Ramos (cell line): ENCODE measurements around the gene NPTX1.

Experiments
- in situ Hi-C: fragments of 300-500 bp; cut with MboI; formaldehyde crosslinking; loops from one replicate; pipeline ENCODE4 v1.14.3; 2022; ENCODE audit warnings: low sequenced_read_pairs; ENCODE audit not compliant: unreplicated experiment

NPTX1 gene

DNA sequence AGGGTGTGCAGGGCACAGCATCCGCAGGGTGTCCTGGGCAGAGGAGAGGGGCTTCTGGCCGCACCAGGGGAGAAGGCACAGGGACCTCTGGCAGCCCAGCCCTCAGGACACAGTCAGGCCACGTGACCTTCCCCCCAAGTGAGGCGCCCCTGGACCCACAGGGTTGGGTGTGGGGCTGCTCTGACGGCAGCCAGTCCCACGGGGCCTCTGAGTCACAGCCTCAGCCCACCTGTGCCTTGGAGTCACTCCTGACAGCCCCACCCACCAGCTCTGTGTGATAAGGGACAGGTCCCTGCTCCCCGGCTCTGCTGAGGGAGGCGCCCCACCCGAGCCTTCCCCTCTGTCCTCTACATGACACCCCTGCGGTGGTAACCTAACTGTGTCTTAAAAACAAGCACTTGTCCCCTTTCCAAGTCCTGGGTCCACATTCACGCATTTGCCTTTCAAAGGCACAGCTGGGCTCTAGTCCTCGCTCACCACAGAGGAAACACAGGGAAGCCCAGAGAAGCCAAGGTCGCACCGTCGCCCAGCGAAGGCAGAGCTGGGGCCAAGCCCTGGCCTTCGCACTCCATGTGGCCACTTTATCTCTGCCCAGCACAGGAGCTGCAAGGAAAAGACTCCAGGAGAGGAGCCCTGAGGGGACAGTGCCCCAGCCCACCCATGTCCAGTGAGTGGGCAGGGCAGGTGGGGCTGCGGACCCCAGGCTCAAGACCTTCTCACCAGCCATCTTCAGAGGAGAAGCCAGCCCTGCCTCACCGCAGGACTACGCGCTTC is 5.1 kb upstream of the NPTX1 start:
- in situ Hi-C loops, result no loop called here

DNA sequence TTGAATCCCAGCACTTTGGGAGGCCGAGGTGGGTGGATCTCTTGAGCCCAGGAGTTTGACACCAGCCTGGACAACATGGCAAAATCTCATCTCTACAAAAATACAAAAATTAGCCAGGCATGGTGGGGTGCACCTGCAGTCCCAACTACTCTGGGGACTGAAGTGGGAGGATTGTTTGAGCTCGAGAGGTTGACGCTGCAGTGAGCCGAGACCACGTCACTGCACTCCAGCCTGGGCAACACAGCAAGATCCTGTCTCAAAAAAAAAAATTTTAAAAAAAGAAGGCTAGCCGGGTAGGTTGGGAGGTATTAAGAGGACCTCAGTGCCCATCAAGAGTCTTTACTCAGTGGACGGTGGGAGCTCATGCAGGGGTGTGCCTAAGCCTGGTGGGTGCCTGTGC is 3.8 kb upstream of the NPTX1 start:
- in situ Hi-C loops, result no loop called here

DNA sequence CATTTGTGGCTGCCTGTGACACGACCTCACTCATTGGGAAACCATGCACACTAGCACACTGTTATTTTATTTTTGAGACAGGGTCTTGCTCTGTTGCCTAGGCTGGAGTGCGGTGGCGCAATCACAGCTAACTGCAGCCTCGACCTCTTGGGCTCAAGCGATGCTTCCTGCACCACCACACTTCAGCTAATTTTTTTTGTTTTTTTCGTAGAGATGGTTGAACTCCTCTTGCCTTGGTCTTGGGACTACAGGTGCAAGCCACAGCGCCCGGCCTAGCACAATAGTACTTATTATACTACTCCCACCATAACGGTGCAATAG is 2.8 kb upstream of the NPTX1 start:
- in situ Hi-C loops, result no loop called here

DNA sequence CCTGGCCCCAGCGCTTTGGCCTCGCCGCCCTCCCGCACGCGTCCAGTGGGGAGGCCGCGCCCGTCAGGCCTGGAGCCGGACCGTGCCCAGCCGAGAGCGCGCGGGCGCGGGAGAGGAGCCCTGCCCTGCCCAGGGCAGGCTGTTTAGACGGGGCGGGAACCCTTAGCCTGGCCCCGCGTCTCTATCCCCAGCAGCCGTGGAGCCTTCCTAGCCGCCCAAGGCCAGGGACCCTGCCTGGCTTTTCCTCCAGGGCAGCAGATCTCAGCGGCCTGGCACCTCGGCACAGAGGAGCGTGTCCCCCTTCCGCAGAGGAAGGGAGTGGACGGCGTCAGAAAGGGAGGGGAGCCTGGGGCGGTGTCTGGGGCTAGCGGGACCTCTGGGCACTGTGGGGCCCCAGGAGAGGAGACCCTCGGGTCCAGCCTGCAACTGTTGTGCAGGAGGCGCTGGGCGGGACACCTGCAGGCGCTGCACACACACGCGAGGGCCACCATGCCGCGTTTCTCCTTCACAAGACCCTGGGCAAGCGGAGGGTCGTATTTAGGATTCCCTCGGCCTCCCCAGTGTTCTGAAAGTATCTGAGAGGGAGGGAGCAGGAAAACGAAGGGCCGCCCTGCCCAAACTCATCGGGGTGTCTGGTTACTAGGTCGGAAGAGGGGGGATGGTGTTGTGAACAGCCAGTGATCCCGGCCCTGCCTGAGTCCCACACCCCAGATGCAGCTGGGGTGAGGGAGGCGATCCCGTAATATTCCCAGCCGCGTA is 2.3 kb upstream of the NPTX1 start:
- in situ Hi-C loops, result no loop called here

DNA sequence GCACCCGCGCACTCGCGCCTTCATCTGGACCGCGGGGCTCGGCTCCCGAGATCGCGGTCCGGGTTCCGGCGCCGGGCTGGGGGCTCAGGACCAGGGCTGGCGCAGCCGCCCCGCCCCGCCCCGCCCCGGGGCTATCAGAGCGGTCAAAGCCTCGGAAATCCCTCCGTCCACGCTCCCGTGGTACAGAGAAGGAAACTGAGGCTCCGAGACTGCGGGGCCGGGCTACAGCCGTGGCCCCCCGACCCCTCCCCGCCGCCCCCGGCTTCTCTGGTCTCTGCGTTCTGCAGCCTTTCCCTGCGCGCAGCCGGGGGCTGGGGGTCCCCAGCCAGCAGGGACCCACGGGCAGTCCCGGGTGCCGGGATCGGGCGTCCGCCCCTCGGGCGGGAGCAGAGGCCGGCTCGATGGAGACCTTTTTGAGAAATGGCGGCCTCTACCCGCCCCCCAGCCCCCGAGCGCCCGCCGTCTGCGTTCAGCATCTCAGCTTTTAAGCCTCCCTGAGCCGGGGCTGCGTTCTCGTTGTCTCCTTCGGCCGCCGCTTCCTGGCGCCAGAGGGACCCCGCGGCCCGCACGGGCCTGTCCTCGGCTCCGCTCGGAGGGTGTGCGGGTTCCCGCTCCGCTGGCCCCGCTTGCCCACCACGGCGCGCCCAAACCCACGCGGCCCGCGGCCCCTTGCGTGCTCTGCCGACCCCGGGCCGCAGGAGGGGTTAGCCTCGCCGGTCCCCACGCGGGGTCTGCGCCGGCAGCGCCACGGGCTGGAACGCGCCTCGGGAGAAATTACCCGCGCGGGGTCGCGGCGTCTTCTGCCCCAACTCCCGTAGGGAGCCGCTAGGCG is 1.5 kb upstream of the NPTX1 start:
- in situ Hi-C loops, result no loop called here

DNA sequence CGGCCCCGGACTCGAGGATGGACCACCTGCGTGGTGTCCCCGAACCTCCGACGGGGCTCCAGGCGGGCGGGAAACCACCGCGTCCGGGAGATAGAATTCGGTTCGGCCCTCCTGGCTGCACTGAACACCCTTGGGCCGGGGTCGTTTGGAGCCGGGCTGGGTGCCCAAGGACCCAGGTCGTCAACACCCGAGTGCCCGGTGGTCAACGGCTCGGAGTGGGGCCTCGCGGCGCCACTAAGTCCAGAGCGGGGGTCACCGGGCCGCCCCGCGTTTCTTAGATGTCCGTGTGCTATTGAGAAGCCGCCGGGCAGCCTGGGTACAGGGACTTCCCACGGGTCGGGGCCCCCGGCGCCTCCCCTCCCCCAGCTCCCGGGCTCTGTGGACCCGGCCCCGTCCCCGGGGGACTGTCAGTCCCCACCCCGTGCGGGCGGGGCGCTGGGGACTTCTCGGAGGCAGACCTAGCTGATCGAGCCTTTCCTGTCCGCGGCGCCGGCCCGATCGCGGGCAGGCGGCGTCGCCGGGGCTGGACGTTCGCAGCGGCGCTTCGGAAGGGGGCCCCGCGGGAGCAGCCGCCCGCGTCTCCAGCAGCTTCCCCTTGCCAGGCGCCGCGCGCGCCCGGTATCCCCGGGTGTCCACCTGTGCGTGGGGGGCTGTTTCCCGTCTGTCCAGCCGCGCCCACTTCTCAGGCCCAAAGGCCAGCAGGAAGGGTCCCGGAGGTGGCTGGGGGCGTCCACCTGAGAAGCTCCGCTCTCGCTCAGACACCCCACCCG is 655 bp upstream of the NPTX1 start:
- in situ Hi-C loops, result no loop called here

DNA sequence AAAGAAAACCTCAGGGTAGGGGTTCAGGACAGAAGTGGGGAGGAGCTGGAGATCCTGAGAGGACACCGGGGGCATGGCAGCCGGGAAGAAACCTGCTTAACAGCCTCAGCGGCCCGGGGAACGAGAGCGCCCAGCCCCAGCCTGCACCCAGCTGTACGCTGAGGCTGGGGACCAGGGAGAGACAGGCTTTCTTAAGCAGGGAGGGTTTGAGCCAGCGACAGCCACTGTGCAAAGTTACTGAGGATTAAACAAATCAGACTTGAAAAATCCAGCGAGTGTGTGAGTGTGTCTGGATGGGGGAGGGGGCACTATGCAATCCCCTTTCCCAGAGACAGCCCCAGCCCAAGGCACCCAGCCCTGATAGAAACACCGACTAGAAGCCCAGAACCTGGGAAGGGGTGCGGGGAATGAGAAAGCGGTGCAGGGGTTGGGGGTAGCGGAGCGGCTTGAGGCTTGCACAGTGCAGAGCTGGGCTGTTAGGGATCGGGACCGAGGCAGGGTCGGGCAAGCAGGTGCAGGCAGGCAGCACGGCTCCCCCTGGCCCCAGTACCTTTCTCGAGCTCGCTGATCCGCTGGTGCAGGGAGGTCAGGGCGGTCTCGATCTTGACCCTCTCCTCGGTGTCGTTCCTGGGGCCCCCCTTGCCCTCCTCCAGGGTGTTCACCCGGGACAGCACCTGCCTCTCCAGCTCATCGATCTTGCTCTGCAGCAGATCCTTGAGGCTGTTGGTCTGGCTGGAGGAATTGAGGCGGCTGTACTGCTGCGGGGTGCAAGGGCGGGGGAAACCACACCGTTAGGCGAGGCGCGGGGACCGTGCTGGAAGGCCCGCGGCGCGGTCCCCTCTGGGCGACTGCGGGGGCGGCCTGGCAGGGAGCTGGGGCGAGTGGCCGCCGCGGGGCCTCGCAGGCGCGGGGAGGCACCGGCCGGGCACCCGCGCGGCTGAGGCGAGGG is 1.2 kb downstream of the NPTX1 start:
- in situ Hi-C loops, result no loop called here

DNA sequence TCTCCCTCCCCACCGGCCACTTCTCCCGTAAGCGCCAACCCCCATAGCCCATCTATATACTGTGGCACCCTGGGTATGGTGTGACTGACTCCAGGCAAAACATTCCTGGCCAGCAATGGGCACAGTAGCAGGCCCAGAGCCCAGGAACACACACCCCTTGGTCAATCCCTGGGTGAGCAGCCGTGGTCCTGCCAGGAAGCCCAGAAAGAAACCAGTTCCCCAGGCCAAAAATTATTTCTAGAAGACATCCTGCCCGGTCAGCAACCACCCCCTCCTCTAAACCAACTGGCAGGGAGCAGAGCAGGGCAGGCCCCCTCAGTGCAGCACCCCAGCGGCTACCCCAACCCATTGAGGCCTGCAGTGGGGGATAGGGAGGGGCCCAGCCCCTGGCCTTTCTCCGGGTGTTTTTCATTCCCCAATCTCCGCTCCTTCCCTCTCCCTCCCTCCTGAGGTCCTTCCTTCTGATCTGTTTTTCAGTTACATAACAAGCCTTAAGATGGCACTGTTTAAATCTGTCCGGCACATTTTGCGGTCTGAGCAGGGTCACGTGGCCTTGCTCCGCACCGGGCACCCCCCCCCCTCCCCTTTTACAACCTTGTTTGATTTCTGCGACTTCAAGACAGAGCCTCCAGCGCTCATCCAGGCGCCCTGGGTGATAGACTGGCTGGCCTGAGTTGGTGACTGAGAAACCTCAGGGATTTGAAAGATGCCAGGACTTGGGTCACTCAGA is 2.0 kb downstream of the NPTX1 start:
- in situ Hi-C loops, result no loop called here

DNA sequence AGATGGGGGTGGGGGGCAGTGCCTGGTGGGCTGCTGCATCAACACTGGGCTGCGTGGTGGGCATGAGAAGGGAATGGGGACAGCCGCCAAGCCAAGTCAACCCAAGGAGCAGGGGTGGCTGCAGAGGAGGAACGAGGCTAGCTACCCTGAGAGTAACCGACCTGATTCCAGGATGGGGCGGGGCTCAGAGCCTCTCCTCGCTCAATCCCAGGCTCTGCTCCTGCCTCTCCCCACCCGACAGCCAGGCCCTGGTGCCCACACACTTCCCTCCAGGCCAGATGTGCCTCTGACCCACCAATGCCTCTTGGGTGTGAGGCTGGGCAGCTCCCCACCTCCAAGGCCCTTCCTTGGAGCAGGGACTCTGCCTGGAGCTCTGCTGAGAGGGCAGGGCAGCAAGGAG is 2.7 kb downstream of the NPTX1 start:
- in situ Hi-C loops, result no loop called here

DNA sequence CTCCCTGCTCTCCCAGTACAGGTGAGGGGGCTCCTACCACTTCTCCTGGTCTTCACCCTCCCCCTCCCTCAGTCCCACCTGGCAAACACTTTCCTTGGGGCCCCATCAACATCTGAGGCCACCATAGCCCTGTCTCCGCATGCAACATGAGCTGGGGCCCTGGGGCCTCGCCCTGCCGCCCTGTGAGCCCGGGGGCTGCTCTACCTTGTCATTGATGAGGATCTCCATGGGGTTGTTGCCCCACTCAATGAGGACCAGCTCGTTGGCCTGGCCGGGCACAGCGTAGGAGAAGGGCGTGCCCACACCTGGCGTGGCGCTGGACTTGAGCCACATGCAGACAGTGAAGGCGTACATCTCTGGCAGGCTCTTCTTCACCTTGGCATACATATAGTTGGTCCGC is 3.4 kb downstream of the NPTX1 start:
- in situ Hi-C loops, result no loop called here

DNA sequence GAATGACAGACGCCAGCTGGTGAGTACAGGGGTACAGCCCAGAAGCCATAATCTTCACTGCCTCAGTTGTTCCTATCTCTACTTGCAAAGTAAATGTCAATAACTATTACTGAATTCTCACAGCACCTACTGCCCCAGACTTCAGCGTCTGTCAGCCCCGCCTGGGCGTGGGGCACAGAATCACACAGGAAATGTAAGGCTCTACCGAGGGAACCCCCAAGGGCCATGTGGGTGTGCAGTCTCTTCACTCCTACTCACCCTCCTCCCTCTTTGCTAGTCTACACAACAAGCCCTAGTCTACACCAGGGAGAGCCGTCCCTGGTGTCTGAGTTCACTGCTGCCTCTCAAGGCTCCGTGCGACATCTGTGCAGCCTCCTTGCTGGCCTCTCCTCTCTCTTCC is 4.5 kb downstream of the NPTX1 start:
- in situ Hi-C loops, result no loop called here

DNA sequence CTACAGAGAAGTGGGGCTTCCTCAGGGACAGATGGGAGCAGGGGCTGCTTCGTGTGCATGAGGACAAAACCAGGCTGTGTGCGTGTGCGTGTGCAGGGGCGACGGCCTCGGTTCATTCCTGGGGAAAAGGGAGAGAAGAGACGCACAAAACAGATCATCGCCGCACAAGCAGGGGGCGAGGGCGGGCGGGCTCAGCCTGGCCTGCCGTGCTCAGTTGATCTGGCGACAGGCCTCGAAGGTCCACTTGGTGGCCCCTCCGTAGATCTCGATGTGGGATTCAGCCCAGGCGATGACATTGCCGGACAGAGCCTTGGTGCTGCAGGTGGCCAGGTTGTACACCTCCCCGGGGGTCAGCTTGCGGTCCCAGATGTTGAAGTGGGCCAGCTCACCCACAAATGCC is 5.8 kb downstream of the NPTX1 start:
- in situ Hi-C loops, result no loop called here

DNA sequence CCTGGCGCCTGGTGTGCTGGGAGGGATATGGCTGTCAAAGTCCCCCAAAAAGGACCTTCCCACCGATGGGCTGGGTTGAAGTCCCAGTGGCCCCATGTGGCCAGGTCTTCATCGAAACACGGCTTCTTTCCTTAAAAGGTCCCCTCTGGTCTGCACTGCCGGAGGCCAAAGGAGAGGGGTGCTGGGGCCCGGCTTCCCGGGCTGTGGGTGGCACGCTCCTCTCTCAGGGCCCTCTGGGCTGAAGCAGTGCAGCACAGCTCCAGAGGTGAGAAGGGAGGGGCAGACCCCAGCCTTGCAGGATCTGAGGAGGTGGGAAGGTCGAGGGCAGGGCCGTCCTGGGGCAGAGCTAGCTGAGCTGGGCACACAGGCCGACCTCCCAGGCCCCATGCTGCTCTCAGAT is 6.7 kb downstream of the NPTX1 start:
- in situ Hi-C loops, result no loop called here

DNA sequence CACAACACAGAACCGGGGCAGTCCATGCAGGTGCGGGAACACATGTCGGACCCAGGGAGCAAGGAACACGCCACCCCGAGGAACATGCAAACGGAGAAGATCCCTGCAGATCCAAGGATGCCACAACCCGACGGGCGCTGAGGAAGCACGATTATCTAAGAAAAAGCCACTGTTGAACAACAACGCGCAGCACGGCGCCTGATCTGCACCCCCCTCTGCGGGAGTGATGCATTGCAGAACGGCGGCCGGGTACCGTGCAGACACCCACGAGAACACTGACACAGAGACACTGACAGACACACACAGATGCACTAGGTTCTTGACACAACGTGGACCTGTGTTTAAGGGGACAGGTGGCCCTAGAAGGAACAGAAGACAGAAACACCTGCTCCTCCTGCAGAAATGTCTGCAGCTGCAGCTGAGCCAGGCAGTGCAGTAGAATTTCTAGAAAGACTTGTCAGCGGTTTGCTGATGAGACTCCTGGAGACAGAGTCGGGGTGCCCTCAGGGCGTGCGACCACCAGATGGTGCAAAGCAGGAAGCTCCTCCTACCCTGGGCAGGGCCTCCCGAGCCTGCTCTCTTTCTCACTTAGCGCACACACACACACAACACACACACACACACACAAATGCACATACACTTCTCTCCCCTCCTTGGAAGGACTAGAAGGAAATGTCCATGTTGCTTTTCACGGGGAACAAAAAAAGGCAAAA is 7.5 kb downstream of the NPTX1 start:
- in situ Hi-C loops, result no loop called here

DNA sequence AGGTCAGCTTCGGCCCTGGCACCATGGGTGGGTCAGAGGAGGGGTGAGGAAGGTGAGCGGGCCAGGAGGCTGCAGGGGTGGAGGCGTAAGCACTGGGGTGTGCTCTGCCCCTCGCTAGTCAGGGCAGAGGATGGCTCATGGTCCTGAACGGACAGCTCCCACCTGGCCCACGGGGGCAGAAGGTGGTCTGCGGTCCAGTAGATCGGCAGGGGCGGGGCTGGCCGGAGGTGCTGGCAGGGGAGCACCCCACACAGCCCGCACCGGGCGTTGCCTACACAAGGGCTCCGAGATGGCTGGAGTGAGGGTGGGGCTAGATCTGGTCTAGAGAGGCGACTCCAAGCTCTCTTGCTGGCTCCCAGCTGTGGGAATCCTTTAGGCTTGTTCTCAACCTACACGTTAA is 8.2 kb downstream of the NPTX1 start:
- in situ Hi-C loops, result no loop called here

DNA sequence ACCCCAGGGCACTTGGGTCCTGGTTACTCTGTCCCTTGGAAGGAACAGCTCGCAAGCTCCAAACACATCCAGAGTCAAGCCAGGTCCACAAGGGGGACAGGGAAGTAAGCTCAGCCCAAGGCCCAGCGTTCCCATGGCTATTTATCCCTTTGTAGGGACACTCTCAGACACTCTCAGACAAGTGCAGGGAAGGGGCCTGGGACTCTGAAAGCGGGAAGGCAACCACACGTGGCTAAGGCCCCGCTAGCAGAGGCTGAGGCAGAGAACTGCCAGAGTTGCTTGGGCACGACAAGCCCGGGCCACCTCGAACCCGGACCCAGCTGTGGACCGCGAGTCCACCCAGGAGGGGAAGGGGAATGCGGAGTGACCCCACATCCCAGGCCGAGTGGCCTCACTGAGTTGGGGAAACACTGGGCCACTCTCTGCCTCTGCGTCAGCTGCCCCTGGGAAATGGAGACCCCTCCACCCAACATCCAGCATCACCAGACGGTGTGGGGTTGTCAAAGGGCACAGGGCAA is 10.2 kb downstream of the NPTX1 start:
- in situ Hi-C loops, result no loop called here

DNA sequence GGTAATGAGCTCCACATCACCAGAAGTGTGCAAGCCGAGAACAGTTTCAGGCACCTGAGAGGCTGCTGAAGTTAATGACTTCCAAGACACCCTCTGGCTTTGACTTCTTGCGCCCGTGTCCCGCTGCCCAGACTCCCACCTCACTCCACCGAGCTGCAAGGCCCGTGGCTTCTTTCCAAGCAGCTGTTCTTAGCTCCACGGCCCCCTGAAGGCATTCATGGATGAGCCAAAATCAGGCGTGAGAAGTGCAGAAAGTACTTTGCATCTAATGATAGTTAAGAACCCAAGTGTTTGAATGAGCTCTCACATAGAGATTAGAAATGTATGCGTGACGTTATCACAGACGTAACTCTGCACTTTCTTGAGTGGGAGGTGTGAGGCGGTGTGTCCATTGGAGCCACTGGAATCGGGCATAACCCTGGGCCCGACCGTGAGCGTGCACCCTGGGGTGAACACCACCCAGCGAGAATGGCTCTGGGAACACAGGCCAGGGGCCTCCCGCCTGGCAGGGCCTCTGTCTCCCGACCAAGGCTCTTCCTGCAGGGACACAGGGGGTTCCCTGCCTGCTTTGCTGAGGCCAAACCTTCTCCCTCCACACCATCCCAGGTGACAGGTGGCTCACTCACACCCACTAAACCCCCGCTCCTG is 11.0 kb downstream of the NPTX1 start:
- in situ Hi-C loops, result no loop called here
